ENCODE data around the gene C8G. TPM values are rescaled to one million over a fixed set of nuclear protein-coding genes. Genes with fewer than 3 reads are reported as not detected.

C8G gene
- total RNA-seq, 2 donors from 2014 or later, result not detected

- H3K27ac ChIP-seq, result no peak overlapping the region
- peaks cover 0 to 10% of the 10 kb centered on the region in 2 donors for H3K4me1 ChIP-seq (ENCODE audit: control insufficient read depth in 1 of 2, low read depth in 2 of 2)
- H3K27me3 ChIP-seq (replicated peaks; ENCODE audit: insufficient read depth), result no peaks in the 10 kb centered on the region
- H3K36me3 ChIP-seq, result no peaks in the 10 kb centered on the region
- peak overlapping the region; percentile 75 for H3K4me3 ChIP-seq
- TF ChIP-seq CTCF (IDR thresholded peaks at IDR 0.05), result no peak
- DNase-seq (ENCODE audit: low spot score), result no peak
- ATAC-seq (ENCODE audit: insufficient number of reproducible peaks, low FRiP score, low read depth), result no peak
- H3K9me3 ChIP-seq, result no peaks in the 10 kb centered on the region
Observed at GRCh38 chr9:136978073-136978864, 33.2 kb downstream of the C8G start.

GRCh38 chr9:136978865-136979544 is 34.0 kb downstream of the C8G start:
- H3K4me1 ChIP-seq (ENCODE audit: control insufficient read depth in 1 of 2, low read depth in 2 of 2), result peaks cover 0 to 10% of the 10 kb centered on the region in 2 donors
- no peak overlapping the region for H3K27ac ChIP-seq
- no peaks in the 10 kb centered on the region for H3K9me3 ChIP-seq
- no peaks in the 10 kb centered on the region for H3K36me3 ChIP-seq
- no peak for ATAC-seq (ENCODE audit: insufficient number of reproducible peaks, low FRiP score, low read depth)
- H3K27me3 ChIP-seq (replicated peaks; ENCODE audit: insufficient read depth), result no peaks in the 10 kb centered on the region
- H3K4me3 ChIP-seq, result no peak overlapping the region
- DNase-seq (ENCODE audit: low spot score), result no peak
- TF ChIP-seq CTCF (IDR thresholded peaks at IDR 0.05), result no peak

- Histone ChIP-seq H3K27ac (no peak overlapping the region), H3K4me1 (ENCODE audit: control insufficient read depth in 1 of 2, low read depth in 2 of 2) (peaks cover 0 to 12% of the 10 kb centered on the region in 2 donors), H3K27me3 (replicated peaks; ENCODE audit: insufficient read depth) (peaks cover 3% of the 10 kb centered on the region), H3K9me3 (no peaks in the 10 kb centered on the region), H3K4me3 (no peak overlapping the region), H3K36me3 (no peaks in the 10 kb centered on the region)
- DNase-seq (ENCODE audit: low spot score) (no peak), ATAC-seq (ENCODE audit: insufficient number of reproducible peaks, low FRiP score, low read depth) (no peak)
- no peak for TF ChIP-seq CTCF (IDR thresholded peaks at IDR 0.05)
Observed at GRCh38 chr9:136979769-136980587, 34.9 kb downstream of the C8G start.

GRCh38 chr9:136980669-136981478 is 35.8 kb downstream of the C8G start:
- DNase-seq (ENCODE audit: low spot score), result no peak
- no peak overlapping the region for H3K4me3 ChIP-seq
- ATAC-seq (ENCODE audit: insufficient number of reproducible peaks, low FRiP score, low read depth), result no peak
- TF ChIP-seq CTCF (IDR thresholded peaks at IDR 0.05), result no peak
- H3K9me3 ChIP-seq, result no peaks in the 10 kb centered on the region
- H3K27me3 ChIP-seq (replicated peaks; ENCODE audit: insufficient read depth), result peaks cover 8% of the 10 kb centered on the region
- peaks cover 0 to 17% of the 10 kb centered on the region in 2 donors for H3K4me1 ChIP-seq (ENCODE audit: control insufficient read depth in 1 of 2, low read depth in 2 of 2)
- no peak overlapping the region for H3K27ac ChIP-seq
- H3K36me3 ChIP-seq, result no peaks in the 10 kb centered on the region

Measured in thoracic aorta (tissue), 2 donors.